NCI-H526 (cell line): ENCODE data around the gene TACC3.

ENCODE experiments used
- DNase-seq, 2 experiments: peaks; one replicate each; lab custom pipeline; 2025; lab: John Stamatoyannopoulos, UW

TACC3 gene

DNA sequence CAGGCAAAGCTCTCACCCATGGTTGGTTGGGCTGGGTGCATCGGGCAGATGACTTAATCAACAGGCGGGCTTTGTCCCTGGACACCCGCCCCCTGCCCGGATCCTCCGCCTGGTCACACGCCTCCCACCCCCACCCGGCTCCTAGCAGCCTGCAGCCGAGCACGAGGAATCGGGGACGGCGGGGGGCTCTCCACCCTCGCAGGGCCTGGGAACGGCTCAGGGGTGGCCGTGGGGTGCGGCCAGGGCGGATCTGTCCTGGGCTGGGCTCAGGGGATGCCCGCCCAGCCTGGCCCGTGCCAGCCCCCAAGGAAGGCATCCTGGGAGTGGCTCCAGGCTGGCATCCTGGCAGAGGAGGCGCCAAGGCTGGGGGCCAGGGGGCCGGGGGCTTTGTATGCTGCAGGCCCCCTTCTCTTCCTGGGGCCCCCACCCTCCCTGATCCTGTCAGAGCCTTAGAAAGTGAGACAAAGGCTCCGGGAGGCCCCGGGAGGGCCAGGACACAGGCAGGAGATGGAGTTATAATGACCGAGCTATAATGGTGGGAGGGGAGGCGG, 39.3 kb downstream of the TACC3 start:
- DNase-seq, result no peak

DNA sequence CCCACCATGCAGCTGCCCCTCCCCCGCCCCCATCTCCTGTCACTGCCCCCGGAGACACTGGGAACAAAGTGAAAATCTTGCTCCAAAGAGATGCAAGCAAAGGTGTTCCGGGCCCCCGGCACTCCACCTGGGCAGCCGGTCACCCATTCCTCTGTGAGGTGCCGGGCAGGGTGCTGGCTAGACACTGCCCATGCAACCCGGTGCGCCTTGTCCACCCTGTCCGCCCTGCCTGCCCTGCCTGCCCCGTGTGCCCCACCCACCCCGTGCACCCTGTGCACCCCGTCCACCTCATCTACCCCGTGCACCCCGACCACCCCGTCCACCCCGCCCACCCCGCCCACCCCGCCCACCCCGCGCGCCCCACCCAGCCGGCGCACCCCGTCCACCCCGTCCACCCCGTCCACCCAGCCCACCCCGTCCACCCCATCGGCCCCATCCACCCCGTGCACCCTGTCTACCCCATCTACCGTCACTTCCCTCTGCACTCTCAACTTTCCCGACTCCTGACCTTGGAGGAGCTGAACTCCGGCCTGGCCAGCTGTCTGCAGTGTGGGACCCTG, 39.9 kb downstream of the TACC3 start:
- DNase-seq, result no peak

DNA sequence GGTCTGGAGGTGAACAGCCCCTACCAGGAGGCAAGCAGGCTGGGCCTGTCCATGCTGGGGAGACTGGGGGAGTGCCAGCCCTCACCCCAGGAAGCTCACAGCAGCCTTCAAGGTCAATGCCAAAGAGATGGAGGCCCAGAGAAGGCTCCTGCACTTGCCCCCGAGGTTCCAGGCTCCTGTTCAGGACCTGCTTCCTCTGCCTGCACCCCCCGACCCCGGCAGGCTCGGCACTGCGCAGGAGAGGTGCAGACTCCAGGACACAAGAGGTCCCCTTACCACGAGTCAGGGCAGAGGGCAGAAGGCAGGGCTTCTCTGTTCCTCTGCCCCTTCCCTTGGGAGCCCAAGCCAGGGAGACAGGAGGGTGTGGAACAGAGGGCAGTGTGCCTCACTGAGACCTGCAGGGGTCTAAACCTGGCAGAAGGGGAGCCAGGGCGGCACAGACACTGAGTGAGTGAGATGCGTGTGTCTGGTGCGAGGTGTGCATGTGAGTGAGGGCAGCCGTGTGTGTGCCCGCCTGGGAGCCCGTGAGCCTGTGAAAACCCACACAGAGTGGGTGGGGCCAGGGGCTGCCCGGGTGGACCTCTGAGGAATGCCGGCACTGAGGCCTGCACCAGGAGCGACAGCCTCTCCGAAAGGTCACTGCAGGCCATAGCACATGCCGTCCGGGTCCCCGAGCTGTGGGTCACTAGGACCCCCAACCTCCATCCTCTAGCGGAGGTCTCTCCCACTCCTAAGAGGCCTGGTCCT, 41.1 kb downstream of the TACC3 start:
- no peak for DNase-seq

GRCh38 chr4:1763070-1763549, 41.8 kb downstream of the TACC3 start:
- peak in 1 of 2 experiments; percentile 71 for DNase-seq

DNA sequence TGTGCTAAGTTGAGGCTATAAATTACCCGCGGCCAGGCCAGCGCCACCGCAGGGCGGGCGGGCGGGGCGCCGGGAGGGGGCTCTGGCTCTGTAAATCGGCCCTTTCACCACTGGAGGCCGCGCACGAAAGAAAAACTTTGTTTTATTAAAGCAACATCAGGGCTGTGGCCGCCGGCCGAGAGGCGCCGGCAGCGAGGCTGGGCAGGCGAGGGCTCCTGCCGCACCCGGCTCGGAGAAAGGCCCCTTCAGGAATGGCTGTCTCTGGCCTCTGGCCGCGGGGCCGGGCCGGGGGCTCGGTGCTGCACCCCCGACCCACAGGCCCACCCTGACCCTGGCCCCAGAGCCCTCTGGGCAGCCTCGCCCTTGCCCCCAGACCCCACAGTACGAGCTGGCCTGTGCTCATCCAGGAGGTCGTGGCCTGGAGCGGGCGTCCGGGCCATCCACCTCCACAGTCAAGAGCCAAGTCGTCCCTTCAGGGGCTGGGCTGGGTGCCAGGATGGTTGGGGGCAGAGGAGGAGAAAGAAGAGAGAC, 42.3 kb downstream of the TACC3 start:
- DNase-seq, result peak in 1 of 2 experiments; percentile 71

- no peak for DNase-seq
Observed at GRCh38 chr4:1764670-1765069, 43.3 kb downstream of the TACC3 start.

DNA sequence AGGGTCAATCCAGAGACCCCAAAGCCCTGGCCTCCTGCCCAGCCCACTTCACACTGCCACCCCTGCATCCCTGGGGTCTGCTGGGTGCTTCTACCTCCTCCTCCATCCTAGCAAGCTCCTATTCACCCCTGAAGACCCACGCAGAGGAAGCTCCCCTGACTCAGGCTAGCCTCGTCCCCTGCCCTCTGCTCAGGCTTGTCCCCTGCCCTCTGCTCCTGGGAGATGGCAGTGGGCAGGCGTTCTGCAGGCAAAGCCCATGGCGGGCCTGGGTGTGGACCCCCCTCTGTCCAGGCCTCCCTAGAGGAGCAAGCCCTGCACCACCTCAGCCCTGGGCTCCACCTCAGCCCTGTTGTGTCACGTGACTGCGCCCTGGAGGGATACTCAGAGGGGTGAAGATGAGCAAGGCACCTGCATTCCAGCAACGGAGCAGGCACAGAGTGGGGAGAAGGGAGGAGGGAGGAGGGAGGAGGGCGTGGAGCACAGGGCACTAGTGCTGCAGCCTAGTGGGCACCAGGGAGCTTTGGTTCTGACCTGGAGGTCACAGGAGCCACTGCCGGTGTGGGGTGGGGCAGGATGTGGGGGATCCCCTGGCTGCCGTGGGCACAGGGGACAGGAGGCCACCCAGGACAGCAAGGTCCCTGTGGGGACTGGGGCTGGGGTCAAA, 44.2 kb downstream of the TACC3 start:
- DNase-seq, result peak in 1 of 2 experiments; percentile 63

DNA sequence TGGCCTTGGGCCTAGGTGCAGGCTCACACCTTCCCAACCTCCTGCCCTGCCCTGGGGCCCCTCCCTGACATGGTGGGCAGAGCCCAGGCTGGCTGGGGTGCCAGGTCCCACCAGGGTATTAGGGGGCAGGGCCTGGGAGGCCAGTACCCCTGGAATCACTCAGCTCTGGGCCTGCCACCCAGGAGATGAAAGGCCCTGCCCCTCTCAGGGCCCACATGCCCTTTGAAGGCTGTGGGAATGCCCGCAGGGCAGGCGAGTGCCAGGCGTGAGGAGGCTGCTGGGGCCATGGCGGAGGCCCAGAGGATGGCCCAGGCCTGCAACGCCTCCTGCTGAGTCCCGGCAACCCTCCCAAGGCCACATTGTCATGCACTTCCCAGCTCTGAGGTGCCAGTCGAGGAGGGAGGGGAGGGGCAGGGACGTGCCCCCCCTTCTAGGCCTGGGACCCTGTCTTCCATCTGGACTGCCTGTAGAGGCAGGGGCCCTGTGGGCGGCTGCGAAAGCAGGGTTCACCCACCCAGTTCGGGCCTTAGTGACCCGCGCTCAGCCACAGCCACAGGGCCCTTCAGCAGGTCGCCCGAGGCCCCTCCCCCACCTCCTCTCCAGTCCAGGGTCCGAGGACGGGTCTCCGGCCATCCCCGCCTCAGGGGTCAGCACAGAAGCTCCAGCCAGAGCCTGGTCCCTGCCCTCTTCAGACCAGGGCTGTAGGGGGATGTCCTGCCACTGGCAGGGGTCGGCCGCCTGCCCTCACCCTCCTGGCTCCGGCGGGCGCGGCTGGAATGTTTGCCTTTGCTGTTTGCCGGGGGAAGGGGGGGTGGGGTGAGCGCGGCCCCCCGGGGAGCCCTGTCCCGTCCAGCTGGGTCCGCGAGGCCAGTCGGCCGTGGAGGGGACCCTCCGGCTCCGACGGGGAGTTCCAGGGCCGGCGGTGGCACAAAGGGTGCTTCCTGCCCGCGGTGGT, 45.1 kb downstream of the TACC3 start:
- peak in 1 of 2 experiments; percentile 81 for DNase-seq

DNA sequence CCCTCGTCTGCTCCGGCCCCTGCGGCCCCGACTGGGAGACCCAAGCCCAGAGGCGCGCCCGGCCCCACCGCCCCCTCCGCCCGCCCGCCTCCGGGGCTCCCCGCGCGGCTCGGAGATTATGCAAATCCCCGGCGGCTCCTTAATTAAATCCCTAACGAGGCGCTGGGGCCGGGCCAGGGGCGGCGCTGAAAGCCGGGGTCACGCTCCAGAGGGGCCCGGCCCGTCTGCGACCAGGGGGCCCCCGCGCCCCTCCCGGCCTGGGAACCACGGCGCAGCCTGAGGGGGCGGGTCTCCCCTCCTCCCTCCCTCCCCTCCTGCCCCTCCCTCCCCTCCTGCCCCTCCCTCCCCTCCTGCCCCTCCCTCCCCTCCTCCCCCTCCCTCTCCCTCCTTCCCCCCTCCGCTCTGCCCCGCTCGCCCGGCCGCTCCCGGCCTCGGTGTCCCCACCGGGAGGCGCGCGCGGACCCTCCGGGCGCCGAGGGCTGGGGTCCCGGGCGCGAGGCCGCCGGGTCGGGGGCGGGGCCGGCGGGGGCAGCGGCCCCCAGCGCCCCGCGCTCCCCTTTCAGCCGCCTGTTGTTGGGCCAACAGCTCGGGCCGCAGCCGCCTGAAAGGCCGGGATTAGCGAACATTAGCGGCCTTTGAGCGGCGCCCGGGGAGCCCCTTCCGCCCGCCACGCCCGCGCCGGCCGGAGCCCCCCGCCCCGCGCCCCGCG, 45.9 kb downstream of the TACC3 start:
- DNase-seq, result peak; percentile 47 to 94

- peak; percentile 65 to 82 for DNase-seq
Observed at GRCh38 chr4:1767770-1768366, 46.5 kb downstream of the TACC3 start.

GRCh38 chr4:1768367-1769034, 47.2 kb downstream of the TACC3 start:
- no peak for DNase-seq

DNA sequence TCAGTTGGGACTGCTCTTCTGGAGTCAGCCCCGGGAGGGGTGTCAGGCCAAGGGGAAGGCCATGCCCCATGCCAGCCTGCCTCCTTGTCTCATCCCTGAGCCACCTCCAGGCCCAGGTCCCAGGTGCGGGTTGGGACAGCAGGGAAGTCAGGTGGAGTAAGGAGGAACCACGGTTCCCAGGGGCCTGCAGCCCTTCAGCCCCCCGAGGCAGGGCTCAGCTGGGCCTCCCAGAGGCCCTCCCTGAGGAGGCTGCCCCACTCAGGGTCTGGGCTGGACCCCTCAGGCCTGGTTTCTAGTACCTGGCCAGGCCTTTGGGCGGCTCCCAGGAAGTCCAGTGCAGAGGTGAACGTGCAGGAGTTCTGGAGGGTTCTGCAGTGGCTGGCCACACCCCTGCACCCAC, 48.4 kb downstream of the TACC3 start:
- no peak for DNase-seq

DNA sequence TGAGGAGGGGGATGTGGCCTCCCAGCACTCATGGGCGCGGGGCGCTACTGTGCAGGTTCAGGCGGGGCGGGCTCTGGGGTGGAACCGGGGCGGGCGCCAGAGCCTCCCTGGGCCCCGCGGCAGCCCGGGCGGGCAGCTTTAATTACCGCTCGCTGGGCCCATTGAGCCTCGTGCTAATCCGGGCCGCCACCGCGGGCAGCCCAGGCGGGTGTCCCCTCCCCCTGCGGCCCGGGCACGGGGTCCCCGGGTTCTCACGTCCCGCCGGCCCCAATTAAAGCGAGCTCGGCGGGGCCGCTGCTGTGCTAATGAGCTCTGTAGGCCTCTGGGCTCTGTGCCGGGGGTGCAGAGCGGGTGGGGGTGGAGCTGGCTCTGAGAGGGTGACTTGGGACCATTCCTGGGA, 48.9 kb downstream of the TACC3 start:
- peak in 1 of 2 experiments; percentile 53 for DNase-seq

DNA sequence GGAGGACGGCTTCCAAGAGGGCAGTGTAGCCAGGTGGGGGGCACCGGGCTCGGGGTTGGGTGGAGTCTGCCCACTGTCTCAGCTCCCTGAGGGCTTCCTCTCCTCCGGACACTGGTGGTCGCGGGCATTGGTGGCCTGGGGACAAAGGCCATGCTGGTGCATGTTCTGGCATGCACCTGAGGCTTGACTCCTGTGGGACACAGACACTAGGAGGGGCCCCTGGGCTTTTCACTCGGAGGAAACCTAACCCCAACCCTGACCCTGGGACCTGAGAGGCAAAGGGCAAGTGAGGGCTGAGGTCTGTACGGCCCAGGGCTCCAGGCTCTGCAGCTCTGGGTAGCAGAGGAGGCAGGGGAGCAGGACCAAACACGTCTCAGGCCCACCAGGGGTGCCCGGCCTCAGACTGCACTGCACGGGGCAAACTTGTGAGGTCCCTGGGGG, 49.5 kb downstream of the TACC3 start:
- DNase-seq, result no peak

DNA sequence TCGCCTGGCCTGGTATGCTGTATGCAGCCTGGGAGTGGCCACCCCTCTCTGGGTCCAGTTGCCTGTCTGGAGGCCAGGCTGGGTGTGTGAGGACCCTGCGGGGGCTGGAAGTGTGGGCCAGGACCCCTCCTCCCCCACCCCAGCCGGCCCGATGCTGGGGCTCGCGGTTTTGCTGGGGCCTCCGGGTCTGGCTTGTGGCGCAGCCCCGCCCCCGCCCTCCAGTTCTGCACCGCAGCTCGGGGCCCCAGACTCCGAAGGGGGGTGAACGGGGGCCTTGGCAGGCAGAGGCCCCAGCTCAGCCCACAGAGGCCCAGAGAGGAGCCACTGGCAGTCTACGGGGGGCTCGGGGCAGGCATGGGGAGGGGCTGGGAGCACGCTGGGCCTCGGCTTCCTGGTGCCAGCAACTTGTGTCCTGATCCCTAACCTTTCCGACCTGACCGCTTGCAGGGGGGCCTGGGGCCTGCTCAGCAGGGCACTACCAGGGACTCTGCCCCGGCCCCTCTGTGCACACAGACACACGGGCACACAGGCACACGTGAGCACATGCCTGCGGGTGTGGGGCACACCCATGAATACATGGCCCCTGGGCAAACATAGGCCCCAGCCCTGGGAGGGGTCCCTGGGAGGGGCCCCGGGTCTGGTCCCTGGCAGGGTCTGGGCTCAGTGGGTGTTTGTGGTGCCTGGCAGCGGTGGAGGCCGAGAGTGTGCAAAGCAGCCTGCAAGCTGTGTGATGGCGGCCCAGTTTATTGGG, 50.4 kb downstream of the TACC3 start:
- no peak for DNase-seq

GRCh38 chr4:1772853-1773538, 51.7 kb downstream of the TACC3 start:
- DNase-seq, result peak in 1 of 2 experiments; percentile 68

GRCh38 chr4:1773754-1774153, 52.4 kb downstream of the TACC3 start:
- DNase-seq, result no peak
